HG03575 (cell line): ENCODE data around the gene BLVRA.

Source experiments
- ATAC-seq: cut with Tn5 transposase; IDR thresholded peaks from one replicate; pipeline ENCODE4 v1.9.1; 2021; ENCODE audit not compliant: unreplicated experiment, insufficient number of reproducible peaks, low FRiP score; ENCODE audit errors: extremely low read depth

BLVRA gene

GRCh38 chr7:43747328-43748105 is 11.0 kb upstream of the BLVRA start:
- no peak for ATAC-seq

- ATAC-seq, result no peak
Measured at GRCh38 chr7:43749383-43749940, 9.0 kb upstream of the BLVRA start.

GRCh38 chr7:43750016-43750887 is 8.2 kb upstream of the BLVRA start:
- no peak for ATAC-seq

GRCh38 chr7:43752411-43752810 is 6.1 kb upstream of the BLVRA start:
- no peak for ATAC-seq

- no peak for ATAC-seq
Measured at GRCh38 chr7:43753271-43753810, 5.1 kb upstream of the BLVRA start.

- ATAC-seq, result no peak
Measured at GRCh38 chr7:43753843-43754242, 4.6 kb upstream of the BLVRA start.

- ATAC-seq, result no peak
Measured at GRCh38 chr7:43754596-43754995, 3.9 kb upstream of the BLVRA start.

GRCh38 chr7:43756368-43757072 is 2.0 kb upstream of the BLVRA start:
- ATAC-seq, result no peak

GRCh38 chr7:43757073-43757720 is 1.3 kb upstream of the BLVRA start:
- ATAC-seq, result no peak

- ATAC-seq, result no peak
Measured at GRCh38 chr7:43758822-43759683, 573 bp downstream of the BLVRA start.

GRCh38 chr7:43760861-43761260 is 2.4 kb downstream of the BLVRA start:
- no peak for ATAC-seq

GRCh38 chr7:43761382-43761781 is 2.9 kb downstream of the BLVRA start:
- no peak for ATAC-seq

- no peak for ATAC-seq
Measured at GRCh38 chr7:43761938-43762692, 3.6 kb downstream of the BLVRA start.

GRCh38 chr7:43763183-43763582 is 4.7 kb downstream of the BLVRA start:
- ATAC-seq, result no peak

GRCh38 chr7:43764039-43764761 is 5.7 kb downstream of the BLVRA start:
- ATAC-seq, result no peak

- ATAC-seq, result no peak
Measured at GRCh38 chr7:43764807-43765491, 6.5 kb downstream of the BLVRA start.
